ENCODE data around the gene AIP. TPM values are rescaled to one million over a fixed set of nuclear protein-coding genes. Genes with fewer than 3 reads are reported as not detected.

The AIP gene
- total and polyA plus RNA-seq, 2 donors from 2014 or later = 61.5 to 135 TPM

DNA sequence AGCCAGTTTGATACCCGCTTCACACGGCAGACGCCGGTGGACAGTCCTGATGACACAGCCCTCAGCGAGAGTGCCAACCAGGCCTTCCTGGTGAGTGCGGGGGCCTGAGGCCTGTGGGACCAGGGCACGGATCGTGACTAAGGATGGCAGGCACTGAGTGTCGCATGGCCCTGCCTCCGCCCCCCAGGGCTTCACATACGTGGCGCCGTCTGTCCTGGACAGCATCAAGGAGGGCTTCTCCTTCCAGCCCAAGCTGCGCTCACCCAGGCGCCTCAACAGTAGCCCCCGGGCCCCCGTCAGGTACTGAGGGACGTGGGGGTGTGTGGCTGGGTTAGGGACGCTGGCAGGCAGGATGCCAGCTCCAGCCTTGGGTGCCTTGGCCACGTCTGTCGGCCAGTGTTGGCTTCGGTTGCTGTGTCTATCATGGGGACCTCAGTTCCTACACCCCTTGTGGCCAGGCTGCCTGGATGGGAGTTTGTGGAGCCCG lies 48.4 kb upstream of the AIP start:
- TF ChIP-seq, protein P1, sequence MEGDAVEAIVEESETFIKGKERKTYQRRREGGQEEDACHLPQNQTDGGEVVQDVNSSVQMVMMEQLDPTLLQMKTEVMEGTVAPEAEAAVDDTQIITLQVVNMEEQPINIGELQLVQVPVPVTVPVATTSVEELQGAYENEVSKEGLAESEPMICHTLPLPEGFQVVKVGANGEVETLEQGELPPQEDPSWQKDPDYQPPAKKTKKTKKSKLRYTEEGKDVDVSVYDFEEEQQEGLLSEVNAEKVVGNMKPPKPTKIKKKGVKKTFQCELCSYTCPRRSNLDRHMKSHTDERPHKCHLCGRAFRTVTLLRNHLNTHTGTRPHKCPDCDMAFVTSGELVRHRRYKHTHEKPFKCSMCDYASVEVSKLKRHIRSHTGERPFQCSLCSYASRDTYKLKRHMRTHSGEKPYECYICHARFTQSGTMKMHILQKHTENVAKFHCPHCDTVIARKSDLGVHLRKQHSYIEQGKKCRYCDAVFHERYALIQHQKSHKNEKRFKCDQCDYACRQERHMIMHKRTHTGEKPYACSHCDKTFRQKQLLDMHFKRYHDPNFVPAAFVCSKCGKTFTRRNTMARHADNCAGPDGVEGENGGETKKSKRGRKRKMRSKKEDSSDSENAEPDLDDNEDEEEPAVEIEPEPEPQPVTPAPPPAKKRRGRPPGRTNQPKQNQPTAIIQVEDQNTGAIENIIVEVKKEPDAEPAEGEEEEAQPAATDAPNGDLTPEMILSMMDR (IDR thresholded peaks at IDR 0.05; ENCODE audit: borderline replicate concordance, extremely low read depth, insufficient read depth) = no peak
- DNase-seq = no peak
- H3K9me3 ChIP-seq (ENCODE audit: control insufficient read depth in 2 of 3, insufficient read depth in 1 of 3, low read length in 3 of 3) = no peaks in the 10 kb centered on the region
- H3K27ac ChIP-seq (ENCODE audit: low read depth in 2 of 2, low read length in 2 of 2) = no peak overlapping the region
- H3K4me3 ChIP-seq (ENCODE audit: low read length in 3 of 3) = no peak overlapping the region
- H3K4me1 ChIP-seq (ENCODE audit: control insufficient read depth in 2 of 3, insufficient read depth in 2 of 3, low read depth in 1 of 3, low read length in 3 of 3) = peaks cover 0 to 3% (median 0%) of the 10 kb centered on the region in 3 donors
- no peaks in the 10 kb centered on the region for H3K27me3 ChIP-seq (ENCODE audit: control insufficient read depth, insufficient read depth, low read length)
- intact Hi-C loops (cut with DNase I) = no loop called here
- no peak for FAIRE-seq
- H3K9ac ChIP-seq (ENCODE audit: low read length in 3 of 3) = no peak overlapping the region
- H3K36me3 ChIP-seq (ENCODE audit: control insufficient read depth in 2 of 3, insufficient read depth in 3 of 3, low read length in 3 of 3) = peaks cover 0 to 9% (median 8%) of the 10 kb centered on the region in 3 donors

DNA sequence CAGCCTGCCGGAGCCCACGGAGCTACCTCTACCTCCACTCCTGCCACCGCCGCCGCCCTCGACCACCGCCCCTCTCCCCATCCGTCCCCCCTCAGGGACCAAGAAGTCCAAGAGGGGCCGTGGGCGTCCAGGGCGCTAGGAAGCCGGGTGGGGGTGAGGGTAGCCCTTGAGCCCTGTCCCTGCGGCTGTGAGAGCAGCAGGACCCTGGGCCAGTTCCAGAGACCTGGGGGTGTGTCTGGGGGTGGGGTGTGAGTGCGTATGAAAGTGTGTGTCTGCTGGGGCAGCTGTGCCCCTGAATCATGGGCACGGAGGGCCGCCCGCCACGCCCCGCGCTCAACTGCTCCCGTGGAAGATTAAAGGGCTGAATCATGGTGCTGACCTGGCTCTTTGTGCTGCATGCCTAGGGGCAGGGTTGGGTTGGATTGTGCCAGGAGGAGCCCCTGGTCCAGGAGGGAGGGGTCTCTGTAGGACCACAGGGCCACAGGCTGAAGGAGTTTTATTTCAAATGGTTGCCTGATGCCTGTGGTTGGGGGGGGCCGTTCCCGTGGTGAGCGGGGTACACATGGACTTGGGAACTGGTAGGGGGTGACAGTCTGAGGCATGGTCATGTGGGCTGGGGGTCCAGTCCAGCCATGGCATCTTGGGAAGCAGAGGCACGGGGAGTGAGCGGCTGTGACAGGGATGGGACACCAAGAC lies 47.6 kb upstream of the AIP start:
- H3K4me1 ChIP-seq (ENCODE audit: control insufficient read depth in 2 of 3, insufficient read depth in 2 of 3, low read depth in 1 of 3, low read length in 3 of 3) = peaks cover 0 to 4% (median 0%) of the 10 kb centered on the region in 3 donors
- no peak overlapping the region for H3K4me3 ChIP-seq (ENCODE audit: low read length in 3 of 3)
- H3K9ac ChIP-seq (ENCODE audit: low read length in 3 of 3) = no peak overlapping the region
- intact Hi-C loops (cut with DNase I) = no loop called here
- no peak for FAIRE-seq
- no peaks in the 10 kb centered on the region for H3K27me3 ChIP-seq (ENCODE audit: control insufficient read depth, insufficient read depth, low read length)
- DNase-seq = no peak
- peaks cover 0 to 9% (median 7%) of the 10 kb centered on the region in 3 donors for H3K36me3 ChIP-seq (ENCODE audit: control insufficient read depth in 2 of 3, insufficient read depth in 3 of 3, low read length in 3 of 3)
- no peak overlapping the region for H3K27ac ChIP-seq (ENCODE audit: low read depth in 2 of 2, low read length in 2 of 2)
- TF ChIP-seq, protein P1 (IDR thresholded peaks at IDR 0.05; ENCODE audit: borderline replicate concordance, extremely low read depth, insufficient read depth) = no peak
- H3K9me3 ChIP-seq (ENCODE audit: control insufficient read depth in 2 of 3, insufficient read depth in 1 of 3, low read length in 3 of 3) = no peaks in the 10 kb centered on the region

DNA sequence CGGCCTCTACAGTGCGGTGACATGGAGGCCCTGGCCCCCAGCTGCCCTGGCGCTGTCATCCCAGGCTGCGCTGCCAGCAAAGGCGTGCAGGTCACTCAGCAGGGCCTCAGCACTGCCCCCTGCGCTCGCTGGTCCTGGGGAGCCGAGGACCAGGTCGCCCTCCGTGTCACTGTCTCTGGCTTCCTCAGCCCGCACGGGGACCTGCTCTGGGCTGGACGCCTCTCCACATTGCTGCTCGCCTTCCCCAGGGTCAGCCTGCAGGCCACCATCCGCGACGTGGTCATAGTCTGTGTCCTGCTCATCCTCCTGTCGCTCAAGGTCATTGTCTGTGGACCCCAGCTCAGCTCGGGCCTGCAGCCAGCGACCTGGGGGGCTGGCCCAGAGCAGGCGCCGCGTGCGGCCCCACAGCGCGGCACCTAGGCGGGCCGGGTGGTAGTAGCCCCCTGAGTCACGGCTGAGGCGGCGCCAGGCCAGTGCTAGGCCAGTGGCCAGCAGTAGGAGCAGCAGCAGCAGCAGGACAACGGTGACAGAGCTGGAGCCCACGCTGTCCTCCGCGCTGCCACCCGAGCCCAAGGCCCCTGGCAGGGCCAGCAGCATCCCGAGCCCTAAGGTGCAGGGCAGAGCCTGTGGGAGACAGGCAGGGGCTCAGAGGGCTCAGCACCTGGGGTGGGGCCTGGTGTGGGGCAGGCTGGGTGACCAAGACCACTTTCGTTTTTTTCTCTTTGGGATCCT lies 46.9 kb upstream of the AIP start:
- peak in 1 of 5 donors; percentile 77 for DNase-seq
- TF ChIP-seq, protein P1 (IDR thresholded peaks at IDR 0.05; ENCODE audit: borderline replicate concordance, extremely low read depth, insufficient read depth) = no peak
- no peak for FAIRE-seq
- intact Hi-C loops (cut with DNase I) = no loop called here
- peaks cover 0 to 4% (median 0%) of the 10 kb centered on the region in 3 donors for H3K4me1 ChIP-seq (ENCODE audit: control insufficient read depth in 2 of 3, insufficient read depth in 2 of 3, low read depth in 1 of 3, low read length in 3 of 3)
- H3K9me3 ChIP-seq (ENCODE audit: control insufficient read depth in 2 of 3, insufficient read depth in 1 of 3, low read length in 3 of 3) = no peaks in the 10 kb centered on the region
- peaks cover 0 to 9% (median 7%) of the 10 kb centered on the region in 3 donors for H3K36me3 ChIP-seq (ENCODE audit: control insufficient read depth in 2 of 3, insufficient read depth in 3 of 3, low read length in 3 of 3)
- no peak overlapping the region for H3K27ac ChIP-seq (ENCODE audit: low read depth in 2 of 2, low read length in 2 of 2)
- H3K27me3 ChIP-seq (ENCODE audit: control insufficient read depth, insufficient read depth, low read length) = no peaks in the 10 kb centered on the region
- H3K9ac ChIP-seq (ENCODE audit: low read length in 3 of 3) = no peak overlapping the region
- no peak overlapping the region for H3K4me3 ChIP-seq (ENCODE audit: low read length in 3 of 3)

Data from kidney (tissue), 14 donors.